DMS114 treated with DMSO at 0.1 percent for 48 hours (cell line): ENCODE measurements around the gene TFCP2L1.

Source experiments
- DNase-seq: peaks from one replicate; lab custom pipeline; 2025; ENCODE audit not compliant: unreplicated experiment; lab: John Stamatoyannopoulos, UW

Gene TFCP2L1

GRCh38 chr2:121243821-121244460, 41.1 kb downstream of the TFCP2L1 start:
- DNase-seq = no peak

- DNase-seq = no peak
These were observed 42.0 kb downstream of the TFCP2L1 start for GRCh38 chr2:121242976-121243375.

GRCh38 chr2:121242175-121242875, 42.7 kb downstream of the TFCP2L1 start:
- DNase-seq = no peak

GRCh38 chr2:121241466-121241865, 43.5 kb downstream of the TFCP2L1 start:
- no peak for DNase-seq

- no peak for DNase-seq
These were observed 44.6 kb downstream of the TFCP2L1 start for GRCh38 chr2:121240436-121240835.

- DNase-seq = no peak
These were observed 45.0 kb downstream of the TFCP2L1 start for GRCh38 chr2:121239969-121240368.

GRCh38 chr2:121239471-121239870, 45.5 kb downstream of the TFCP2L1 start:
- no peak for DNase-seq

- DNase-seq = no peak
These were observed 46.2 kb downstream of the TFCP2L1 start for GRCh38 chr2:121238828-121239227.

GRCh38 chr2:121237980-121238665, 46.9 kb downstream of the TFCP2L1 start:
- DNase-seq = no peak

GRCh38 chr2:121237336-121237979, 47.5 kb downstream of the TFCP2L1 start:
- DNase-seq = no peak

- no peak for DNase-seq
These were observed 48.3 kb downstream of the TFCP2L1 start for GRCh38 chr2:121236650-121237180.

- no peak for DNase-seq
These were observed 48.8 kb downstream of the TFCP2L1 start for GRCh38 chr2:121236101-121236640.

GRCh38 chr2:121235542-121235941, 49.5 kb downstream of the TFCP2L1 start:
- DNase-seq = no peak

GRCh38 chr2:121234791-121235190, 50.2 kb downstream of the TFCP2L1 start:
- DNase-seq = no peak

GRCh38 chr2:121234144-121234543, 50.9 kb downstream of the TFCP2L1 start:
- no peak for DNase-seq

- DNase-seq = no peak
These were observed 51.4 kb downstream of the TFCP2L1 start for GRCh38 chr2:121233486-121234110.

GRCh38 chr2:121232626-121233265, 52.3 kb downstream of the TFCP2L1 start:
- no peak for DNase-seq

- DNase-seq = no peak
These were observed 53.5 kb downstream of the TFCP2L1 start for GRCh38 chr2:121231385-121232000.

GRCh38 chr2:121228521-121228920, 56.5 kb downstream of the TFCP2L1 start:
- no peak for DNase-seq
